H4 (cell line): Measurements from ENCODE around the gene GMEB2. TPM values are rescaled to one million over a fixed set of nuclear protein-coding genes. Genes with fewer than 3 reads are reported as not detected.

Source experiments
- DNase-seq: peaks from one replicate; pipeline ENCODE4 v3.0.0-alpha.2; 2015; ENCODE audit warnings: low spot score
- total RNA-seq: library from RNA; depleted of rRNA; stranded (reverse); fragments of >200 nt; shearing (Covaris generic); gene quantifications from 2 replicates; pipeline ENCODE4 v1.2.3, GENCODE V29; 2014; rRNA removed

The GMEB2 gene
- total RNA-seq, 1 experiment from 2014 or later: 5.5 TPM

DNA sequence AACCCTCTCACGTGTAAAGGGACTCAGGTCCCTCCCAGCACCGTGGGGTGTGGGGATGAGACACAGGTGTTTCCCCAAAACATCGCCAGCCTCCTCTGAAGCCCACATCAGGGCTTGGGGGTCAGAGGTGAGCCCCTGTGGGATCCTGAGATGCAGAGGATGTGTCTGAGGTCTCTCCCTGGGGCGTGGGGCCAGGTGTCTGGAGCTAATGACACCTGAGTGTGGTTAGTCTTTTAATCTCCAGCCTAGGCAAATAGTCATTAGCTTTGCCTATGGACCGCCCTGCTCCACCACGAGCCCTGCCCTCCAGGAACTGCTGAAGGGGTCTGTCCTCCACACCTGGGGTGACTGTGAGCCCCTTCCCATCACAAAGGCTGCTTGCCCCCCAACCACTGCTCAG lies 81.1 kb downstream of the GMEB2 start:
- no peak for DNase-seq

DNA sequence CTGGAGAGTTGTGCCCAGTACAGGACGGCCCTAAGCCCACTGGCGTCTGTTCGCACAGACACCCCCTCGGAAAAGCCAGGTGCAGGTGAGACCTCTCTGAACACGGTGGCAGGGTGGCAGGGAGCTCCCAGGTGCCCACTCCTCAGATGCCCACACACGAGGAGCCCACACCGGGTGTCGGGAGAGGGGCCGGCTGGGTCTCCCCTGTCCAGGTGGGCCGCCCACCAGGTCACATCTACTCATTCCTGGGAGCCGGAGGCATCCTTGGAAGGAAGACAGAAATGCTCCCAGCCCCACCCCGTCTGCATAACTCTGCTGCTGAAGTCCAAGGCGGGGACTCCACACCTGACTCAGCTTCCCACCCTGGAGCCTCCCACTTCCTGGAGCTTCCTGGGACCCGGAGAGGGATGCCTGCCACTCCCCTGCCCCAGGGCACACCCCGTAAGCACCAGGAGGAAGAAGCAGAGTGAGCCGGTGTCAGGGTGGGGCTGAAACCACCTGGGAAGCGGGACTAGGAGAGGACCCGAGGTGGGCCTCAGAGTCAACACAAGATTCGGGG lies 81.9 kb downstream of the GMEB2 start:
- DNase-seq: no peak

DNA sequence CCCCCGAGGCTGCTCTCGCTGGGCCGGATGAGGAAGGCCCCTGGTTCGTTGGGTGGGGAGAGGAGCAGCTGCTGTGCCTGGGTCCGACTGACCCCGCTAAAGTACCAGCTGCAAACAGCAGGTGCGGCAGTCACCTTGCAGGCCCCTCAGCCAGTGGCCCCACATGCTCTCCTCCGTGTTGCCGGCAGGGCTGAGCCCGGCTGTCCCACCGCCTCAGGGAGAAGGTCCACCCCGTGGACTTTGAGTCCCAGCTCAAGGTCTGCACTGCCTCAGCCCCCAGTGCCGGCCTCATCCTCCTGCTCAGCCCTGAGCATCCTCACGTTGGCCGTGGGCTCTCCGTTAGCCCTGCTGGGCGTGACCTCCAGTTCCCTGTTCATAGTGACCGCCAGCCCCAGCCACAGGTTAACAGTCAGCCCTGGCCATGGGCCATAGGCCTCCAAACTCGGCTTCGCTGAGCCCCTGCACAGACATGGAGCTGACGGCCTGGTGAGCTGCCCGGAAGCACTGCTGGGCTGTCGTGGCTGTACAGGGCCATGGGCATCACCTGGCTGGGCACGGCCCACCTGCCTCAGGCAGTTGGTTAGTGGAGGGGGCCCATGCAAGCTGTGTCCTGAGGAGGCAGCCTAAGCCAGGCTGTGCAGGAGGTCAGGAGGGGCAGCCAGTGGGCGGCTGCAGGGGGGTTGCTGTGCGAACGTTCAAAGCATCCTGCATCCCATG lies 82.5 kb downstream of the GMEB2 start:
- no peak for DNase-seq

DNA sequence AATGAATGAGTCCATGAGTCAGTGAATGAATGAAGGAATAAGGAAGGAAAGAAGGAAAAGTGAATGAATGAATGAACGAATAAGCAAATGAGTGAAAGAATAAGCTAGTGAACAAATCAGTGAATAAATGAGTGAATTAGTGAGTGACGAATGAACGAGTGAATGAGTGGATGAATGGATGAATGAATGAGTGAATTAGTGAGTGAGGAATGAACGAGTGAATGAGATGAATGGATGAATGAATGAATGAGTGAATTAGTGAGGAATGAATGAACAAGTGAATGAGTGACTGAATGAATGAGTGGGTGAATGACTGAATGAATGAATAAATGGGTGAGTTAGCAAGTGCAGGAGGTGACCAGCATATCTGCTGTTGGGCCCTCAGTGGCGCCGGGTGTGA lies 83.2 kb downstream of the GMEB2 start:
- no peak for DNase-seq

DNA sequence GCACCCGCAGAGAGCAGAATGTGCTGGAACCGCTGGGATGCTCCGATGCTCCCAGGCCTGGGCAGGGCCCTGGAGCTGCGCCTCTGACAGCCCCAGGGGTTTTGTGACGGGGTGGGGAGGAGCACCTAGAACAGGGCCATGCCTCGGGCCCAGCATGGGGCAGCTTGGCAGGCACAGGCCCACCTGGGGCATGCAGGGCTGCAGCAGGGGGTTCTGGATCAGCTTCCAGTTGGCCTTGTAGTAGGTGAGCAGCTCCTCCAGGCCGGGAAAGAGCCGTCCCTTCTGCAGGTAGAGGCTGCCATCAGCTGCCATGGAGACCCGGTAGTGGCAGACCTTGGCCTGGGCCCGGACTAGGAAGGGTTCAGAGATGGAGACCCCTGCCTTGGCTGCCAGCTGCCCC lies 83.8 kb downstream of the GMEB2 start:
- DNase-seq: no peak

DNA sequence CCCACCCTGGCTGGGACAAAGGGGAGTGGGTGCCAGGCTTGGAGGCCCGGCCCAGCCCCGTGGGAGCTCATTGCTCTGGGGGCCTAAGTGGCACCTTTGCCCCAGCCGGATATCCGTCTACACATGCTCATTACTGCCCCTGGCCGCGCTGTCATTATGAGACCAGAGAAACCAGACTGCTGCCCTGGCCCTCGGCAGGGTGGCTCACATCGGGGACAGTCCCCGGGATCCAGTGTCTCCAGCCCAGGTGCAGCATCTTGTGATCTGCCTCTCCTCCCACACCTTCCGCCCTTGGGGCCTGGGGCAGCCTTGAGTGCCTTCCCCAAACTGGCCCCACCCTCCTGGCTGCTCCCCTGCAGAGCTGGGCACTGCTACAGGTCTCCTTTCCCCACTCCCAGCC lies 84.2 kb downstream of the GMEB2 start:
- DNase-seq: no peak

DNA sequence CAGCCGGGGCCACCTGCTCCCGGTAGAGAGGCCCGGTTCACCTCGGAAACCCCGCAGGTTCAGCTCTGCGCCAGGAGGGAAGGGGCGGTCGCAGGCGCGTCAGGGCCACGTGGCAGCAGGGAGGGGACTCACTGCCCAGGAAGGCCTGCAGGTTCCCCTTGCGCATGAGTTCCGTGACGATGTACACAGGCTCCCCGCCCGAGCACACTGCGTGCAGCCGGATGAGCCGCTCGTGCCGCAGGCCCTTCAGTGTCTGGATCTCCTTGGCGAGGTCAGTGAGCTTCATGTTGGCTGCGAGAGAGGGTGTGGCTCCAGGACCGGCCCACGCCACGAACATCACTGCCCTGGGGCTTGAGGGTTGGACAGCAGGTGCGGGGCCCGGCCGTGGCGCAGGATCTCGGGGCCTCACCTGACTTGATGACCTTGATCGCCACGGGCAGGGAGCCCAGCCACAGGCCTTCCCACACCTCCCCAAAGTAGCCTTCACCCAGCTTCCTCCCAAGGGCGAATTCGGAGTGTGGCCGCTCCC lies 84.8 kb downstream of the GMEB2 start:
- DNase-seq: no peak

DNA sequence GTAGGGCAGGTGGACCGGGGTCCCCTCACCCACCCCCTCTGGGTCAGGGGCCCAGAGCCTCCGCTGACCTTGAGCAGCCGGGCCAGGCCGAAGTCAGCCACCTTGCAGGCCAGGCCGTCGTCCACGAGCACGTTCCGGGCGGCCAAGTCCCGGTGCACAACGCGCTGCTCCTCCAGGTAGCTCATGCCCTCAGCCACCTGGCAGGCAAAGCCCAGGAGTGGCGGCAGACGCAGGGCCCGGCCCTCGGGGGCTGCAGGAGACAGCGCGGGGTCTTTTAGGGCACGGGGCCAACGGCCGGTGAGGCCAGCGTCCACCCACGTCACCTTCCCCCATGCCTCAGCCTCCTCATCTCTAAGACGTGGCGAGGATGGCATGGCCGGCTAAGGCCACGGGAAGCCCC lies 85.5 kb downstream of the GMEB2 start:
- DNase-seq: no peak

DNA sequence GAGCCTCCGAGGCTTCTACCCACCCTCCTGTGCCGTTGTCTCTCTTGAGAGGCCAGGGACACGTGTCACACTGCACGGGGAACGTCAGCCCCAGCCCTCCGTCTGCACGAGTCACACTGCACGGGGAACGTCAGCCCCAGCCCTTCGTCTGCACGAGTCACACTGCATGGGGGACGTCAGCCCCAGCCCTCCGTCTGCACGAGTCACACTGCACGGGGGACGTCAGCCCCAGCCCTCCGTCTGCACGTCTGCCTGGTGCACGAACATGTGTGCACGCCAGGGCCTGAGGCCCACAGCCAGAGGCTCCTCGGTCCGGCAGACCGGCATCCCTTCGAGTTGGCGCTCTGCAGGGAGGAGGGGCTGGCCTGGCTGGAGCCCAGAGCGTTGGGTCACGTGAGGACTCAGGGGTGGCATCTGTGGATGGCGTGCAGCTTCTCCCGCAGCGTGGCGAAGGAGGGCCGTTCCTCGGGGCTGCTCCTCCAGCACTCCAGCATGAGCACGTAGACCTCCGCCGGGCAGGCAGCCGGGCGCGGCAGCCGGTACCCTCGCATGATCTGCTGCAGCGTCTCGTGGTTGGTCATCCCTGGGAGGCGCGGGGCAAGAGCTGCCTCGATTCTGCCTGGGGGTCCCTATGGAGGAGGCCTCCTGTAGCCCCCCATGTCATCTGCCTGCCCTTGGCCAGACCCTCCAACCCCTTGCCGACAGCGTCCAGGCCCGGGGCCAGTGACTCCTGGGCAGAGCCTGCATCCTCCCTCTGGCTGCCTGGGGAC lies 86.3 kb downstream of the GMEB2 start:
- DNase-seq: no peak

DNA sequence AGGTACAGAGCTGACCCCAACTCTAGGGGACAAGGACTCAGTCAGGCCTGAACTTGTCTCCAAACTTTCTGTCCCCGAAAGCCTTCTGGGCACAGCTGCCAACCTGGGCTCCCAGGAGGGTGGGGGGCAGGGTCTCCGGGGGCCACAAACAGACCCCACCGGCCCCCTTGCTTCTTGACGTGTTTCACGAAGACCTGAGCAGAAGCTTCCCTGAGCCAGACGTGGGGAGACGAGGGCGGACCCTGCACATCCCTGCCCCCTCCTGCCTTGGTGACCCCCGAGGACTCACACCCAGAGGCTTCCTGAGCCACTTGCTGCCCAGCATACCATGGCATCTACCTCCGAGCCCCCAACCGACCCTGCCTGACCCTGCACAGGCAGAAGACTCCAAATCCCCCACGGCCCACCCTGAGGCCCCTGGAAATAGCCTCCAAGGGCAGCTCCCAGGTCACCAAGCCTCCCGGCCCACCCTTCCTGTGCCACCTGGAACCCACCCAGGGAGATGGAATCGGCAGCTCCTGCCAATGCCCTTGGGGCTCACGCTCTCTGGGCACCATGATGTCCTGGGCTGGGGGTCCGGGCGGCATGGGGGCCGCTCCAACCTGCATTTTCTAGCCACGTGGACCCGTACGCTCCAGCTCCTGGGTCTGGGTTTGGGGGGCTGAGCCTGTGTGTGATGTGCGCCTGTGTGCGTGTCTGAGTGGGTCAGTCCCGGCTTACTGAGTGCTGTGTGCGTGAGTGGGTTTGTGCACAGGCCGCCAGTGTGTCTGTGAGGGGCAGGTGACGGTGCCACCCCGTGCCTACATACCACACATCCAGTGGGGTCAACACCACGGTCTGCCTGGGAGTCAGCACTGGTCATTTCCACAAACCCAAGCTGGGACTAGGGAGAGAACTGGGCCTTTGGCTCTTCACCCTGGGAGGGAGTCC lies 87.2 kb downstream of the GMEB2 start:
- DNase-seq: no peak

DNA sequence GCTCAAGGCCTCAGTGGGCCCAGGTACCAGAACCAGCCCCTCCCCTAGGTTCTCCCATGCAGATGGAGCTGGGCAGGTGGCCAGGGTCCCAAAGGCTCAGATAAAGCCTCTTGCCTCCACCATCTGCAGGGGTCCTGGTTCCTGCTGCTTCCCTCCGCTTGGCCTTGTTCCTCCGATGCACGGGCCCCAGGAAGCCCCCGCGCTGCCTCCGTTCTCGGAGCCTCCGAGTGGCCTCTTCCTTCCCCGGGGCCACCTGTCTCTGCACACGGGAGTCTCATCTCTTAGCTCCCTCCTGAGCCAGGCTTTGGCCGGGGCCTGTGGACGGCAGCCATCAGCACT lies 87.8 kb downstream of the GMEB2 start:
- no peak for DNase-seq

DNA sequence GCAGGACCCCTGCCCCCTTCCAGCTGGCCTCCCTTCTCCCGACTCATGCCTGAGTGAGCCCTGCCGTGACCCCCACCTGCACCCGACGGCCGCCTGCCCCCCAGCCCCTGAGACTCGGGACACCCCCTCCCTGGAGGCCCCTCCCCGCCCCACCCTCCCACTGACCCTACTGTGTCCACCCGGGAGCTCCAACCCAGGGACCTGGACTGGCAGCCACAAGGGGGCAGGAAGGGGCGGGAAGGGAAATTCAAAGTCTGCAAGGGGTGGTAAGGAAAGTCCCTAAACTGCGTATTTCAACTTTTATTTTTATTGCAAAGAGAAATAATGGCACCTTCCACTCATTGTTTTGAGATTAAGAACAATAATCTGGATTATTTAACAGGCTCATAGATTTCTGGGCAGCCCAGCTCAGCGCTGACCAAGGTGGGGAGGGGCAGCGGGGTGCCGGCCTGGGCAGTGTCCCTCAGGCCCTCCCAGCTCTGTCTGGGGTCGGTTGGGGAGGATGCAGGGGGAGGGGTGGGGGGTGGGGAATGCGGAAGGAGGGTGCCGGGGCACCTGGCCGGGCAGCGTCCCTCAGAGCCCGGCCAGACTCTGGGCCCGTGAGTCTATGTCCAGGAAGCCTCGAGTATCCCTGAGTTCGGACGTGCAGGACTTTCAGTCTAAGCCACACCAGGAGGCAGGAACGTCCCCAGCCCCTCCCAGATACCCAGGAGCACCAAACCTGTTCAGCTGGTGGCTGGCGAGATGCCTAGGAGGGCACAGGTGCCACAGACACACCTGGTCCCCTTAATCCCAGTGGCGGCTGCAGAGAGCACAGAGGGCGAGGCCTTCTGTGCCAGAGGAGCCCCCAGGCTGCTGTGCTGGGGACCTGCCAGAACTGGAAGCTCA lies 88.5 kb downstream of the GMEB2 start:
- no peak for DNase-seq

Other genes starting within 250 kb of the GMEB2 start
- gene KCNQ2, start 154.4 kb downstream of the GMEB2 start, total RNA-seq: 3.4 and 6.6 TPM in 2 replicates
- 181 and 233 TPM in 2 replicates for gene EEF1A2, start 128.0 kb downstream of the GMEB2 start, total RNA-seq
- gene PPDPF, start 106.3 kb downstream of the GMEB2 start, total RNA-seq: 93.2 and 126 TPM in 2 replicates
- not detected in 2 replicates for gene PTK6, start 89.7 kb downstream of the GMEB2 start, total RNA-seq
- gene SRMS, start 79.4 kb downstream of the GMEB2 start, total RNA-seq: not detected in 2 replicates
- gene FNDC11, start 72.9 kb downstream of the GMEB2 start, total RNA-seq: not detected in 2 replicates
- gene HELZ2, start 52.9 kb downstream of the GMEB2 start, total RNA-seq: 12.3 and 23.2 TPM in 2 replicates
- 9.4 and 18.9 TPM in 2 replicates for gene STMN3, start 26.3 kb upstream of the GMEB2 start, total RNA-seq
- 8.6 and 11.6 TPM in 2 replicates for gene RTEL1, start 31.2 kb upstream of the GMEB2 start, total RNA-seq
- gene TNFRSF6B, start 69.6 kb upstream of the GMEB2 start, total RNA-seq: 0.10 and 0.39 TPM in 2 replicates
- gene ARFRP1, start 80.9 kb upstream of the GMEB2 start, total RNA-seq: 24.6 and 36.0 TPM in 2 replicates
- gene ZGPAT, start 80.9 kb upstream of the GMEB2 start, total RNA-seq: 5.4 and 9.4 TPM in 2 replicates
- 0.27 and 0.68 TPM in 2 replicates for gene LIME1, start 109.6 kb upstream of the GMEB2 start, total RNA-seq
- 12.9 and 18.8 TPM in 2 replicates for gene SLC2A4RG, start 112.7 kb upstream of the GMEB2 start, total RNA-seq
- gene ZBTB46, start 204.2 kb upstream of the GMEB2 start, total RNA-seq: 0.68 and 3.1 TPM in 2 replicates
- not detected in 2 replicates for gene ABHD16B, start 234.4 kb upstream of the GMEB2 start, total RNA-seq
- 44.7 and 56.7 TPM in 2 replicates for gene TPD52L2, start 238.2 kb upstream of the GMEB2 start, total RNA-seq